IgD-negative memory B cell (primary cell): ENCODE results near the gene LRRC45. TPM values are rescaled to one million over a fixed set of nuclear protein-coding genes. Genes with fewer than 3 reads are reported as not detected.

Source experiments
- H3K27ac Mint-ChIP-seq, 3 donors: one replicate each; pipeline ENCODE4 v1.8.0; 2020 to 2022; ENCODE audit warnings: mild to moderate bottlenecking in 3 of 3, mixed read lengths in 3 of 3, moderate library complexity in 1 of 3
- H3K27me3 Mint-ChIP-seq: one replicate; pipeline ENCODE4 v1.8.0; 2021; ENCODE audit warnings: mixed read lengths
- H3K36me3 Mint-ChIP-seq: one replicate; pipeline ENCODE4 v1.8.0; 2020; ENCODE audit warnings: mild to moderate bottlenecking, mixed read lengths
- H3K4me1 Mint-ChIP-seq, 3 donors: one replicate each; pipeline ENCODE4 v1.8.0; 2020 to 2022; ENCODE audit warnings: mixed read lengths in 3 of 3, mild to moderate bottlenecking in 1 of 3
- H3K4me3 Mint-ChIP-seq, 4 donors: one replicate each; pipeline ENCODE4 v1.8.0; 2020 to 2022; ENCODE audit warnings: mild to moderate bottlenecking in 4 of 4, mixed read lengths in 4 of 4, moderate library complexity in 3 of 4
- H3K9me3 Mint-ChIP-seq, 3 donors: one replicate each; pipeline ENCODE4 v1.8.0; 2020 to 2021; ENCODE audit warnings: mixed read lengths in 3 of 3, mild to moderate bottlenecking in 1 of 3
- polyA plus RNA-seq: library from polyadenylated mRNA; unstranded; fragments of 300-500 nt; fragmentation: Illumina TruSeq; gene quantifications from one replicate; pipeline ENCODE4 v1.2.3, GENCODE V29; 2021

Gene LRRC45
- polyA plus RNA-seq, 1 donor from 2014 or later, result 5.3 TPM

DNA sequence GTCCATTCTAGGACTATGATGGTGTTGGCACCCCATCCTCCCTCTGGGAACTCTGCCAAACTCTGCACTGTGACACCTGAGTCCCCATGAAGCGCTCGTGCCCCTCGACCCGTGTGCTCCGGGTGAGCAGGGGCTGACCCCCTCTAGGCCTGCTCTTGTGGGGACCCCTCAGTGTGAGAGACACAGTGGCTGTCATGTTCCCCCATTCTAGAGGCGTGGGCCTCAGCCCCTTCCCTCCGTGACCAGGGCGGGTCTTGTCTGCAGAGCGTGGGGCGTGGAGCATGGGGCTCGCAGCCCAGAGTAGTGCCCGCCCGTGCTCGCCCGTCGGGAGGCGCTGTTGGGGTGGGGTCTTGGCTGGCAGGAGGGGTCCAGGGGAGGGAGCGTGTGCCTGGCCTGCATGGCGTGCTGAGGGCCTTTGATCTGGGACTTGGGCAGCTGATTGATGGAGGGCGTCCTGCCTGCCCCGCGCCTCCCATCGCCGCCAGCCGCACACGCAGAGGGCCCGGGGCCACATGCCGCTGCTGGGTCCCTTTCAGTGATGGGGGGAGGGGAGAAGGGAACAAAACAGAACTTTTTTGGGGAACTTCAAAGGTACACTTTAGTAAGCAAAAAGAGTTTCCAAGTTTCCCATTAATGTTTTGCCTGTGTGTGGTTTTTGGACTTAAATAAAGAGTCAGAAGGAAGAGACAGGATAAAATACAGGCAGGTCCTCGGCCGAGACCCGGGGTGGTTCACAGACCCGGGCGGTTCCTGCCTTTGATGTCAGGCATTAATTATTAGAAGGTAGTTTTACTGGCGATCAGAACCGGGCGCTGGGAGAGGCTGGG, 22.9 kb upstream of the LRRC45 start:
- Mint-ChIP-seq H3K4me1 (no peaks in the 10 kb centered on the region), H3K27me3 (no peaks in the 10 kb centered on the region), H3K9me3 (no peaks in the 10 kb centered on the region), H3K4me3 (no peak overlapping the region), H3K36me3 (no peaks in the 10 kb centered on the region), H3K27ac (no peak overlapping the region)

DNA sequence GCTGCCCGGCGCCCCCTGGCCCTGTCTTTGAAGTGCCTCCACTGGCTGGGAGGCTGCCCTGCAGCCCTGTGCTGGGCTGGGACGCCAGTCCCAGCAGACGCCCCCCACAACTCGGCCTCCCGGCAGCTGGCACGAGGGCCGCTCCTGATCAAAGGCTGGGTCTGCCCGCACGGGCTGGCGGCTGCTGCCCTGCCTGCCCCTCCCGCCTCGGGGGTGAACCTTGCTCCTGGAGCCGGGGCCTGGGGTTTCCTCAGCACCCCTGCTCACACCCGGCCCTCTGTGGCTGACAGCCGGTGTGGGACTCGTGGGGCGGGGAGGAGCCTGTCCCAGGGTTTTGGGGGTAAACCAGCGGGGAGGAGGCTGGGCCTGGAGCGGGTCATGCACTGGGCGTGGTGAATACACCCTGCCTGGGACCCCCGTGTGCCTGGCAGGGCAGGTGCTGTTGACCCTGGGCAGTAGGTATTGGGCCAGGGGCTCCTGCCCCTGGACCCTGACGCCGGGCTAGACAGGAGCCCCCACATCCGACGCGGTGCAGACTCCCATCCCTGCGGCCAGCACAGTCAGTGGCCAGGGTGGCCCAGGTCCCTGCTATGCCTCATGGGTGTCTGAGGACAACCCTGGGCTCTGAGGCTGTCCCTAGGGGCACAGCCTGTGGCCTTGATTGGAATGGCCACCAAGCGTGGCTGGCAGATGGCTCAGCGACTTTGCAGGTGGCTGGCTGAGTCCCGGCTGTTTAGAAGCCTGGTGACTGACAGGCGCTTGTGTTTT, 22.1 kb upstream of the LRRC45 start:
- Mint-ChIP-seq H3K4me1 (no peaks in the 10 kb centered on the region), H3K4me3 (no peak overlapping the region), H3K27ac (no peak overlapping the region), H3K36me3 (no peaks in the 10 kb centered on the region), H3K27me3 (no peaks in the 10 kb centered on the region), H3K9me3 (no peaks in the 10 kb centered on the region)

DNA sequence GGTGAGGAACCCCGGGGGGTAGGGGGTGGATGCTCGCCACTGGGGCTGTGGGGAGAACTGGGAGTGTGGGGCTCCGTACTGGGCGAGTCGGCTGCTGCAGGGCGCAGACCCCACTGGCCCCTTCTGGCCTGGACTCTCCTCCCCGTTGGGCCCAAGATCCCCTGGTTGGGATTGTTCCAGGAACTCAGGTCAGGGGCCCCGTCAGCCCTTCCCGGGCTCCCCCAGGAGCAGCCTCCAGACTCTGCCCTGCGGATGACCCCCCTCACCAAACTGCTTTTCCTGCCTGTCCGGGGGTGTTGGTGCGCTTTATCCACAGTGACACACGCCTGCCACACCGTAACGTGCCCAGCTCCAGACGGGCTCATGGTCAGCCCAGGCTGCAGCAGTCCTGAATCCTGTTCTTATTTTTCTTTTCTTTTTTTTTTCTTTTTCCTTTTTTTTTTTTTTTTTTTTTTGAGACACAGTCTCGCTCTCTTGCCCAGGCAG, 21.5 kb upstream of the LRRC45 start:
- Mint-ChIP-seq H3K4me3 (no peak overlapping the region), H3K36me3 (no peaks in the 10 kb centered on the region), H3K9me3 (no peaks in the 10 kb centered on the region), H3K27me3 (no peaks in the 10 kb centered on the region), H3K4me1 (no peaks in the 10 kb centered on the region), H3K27ac (no peak overlapping the region)

DNA sequence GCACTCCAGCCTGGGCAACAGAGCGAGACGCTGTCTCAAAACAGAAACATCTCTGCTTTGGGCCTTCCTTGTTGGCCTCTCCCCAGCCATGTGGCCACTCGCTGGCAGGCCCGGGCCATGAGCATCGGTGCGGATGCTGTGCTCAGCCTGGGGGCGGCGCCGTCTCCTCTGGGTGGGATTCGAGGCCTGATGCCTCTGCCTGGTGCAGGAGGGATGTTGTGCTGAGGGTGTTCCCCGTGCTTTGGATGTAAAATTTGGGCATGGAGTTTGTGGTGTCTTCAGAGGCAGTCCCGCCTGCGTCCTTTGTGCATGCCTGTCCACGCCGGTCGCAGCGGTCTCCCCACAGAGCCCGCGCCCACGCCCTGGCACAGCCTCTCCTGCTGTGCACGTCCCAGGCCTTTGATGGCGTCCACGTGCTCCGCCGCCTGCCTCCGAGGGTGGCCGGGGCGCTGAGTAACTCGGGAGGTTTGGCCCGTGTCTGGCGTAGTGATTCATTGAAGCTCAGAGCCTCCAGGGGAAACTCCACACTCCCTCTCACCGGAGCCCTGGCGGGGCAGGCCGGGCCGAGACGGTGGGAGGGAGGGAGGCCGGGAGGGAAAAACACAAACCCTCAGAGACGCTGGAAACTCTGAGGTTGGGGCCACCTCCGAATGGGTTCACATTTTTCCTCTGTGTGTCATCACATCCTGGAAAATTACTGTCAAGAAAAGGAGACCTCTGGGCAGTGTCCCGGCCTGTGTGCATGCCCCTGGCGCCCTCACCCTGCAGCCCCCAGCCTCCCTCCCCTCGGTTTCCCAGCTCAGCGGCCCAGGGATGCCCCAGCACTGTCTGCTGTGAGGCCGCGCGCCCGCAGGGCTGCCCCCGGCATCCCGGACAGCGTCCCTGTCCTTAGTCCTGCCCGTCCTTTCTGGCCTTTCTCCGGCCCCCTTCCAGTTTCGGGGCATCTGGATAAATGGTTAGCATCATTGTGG, 19.4 kb upstream of the LRRC45 start:
- Mint-ChIP-seq H3K36me3 (no peaks in the 10 kb centered on the region), H3K9me3 (no peaks in the 10 kb centered on the region), H3K27me3 (no peaks in the 10 kb centered on the region), H3K27ac (no peak overlapping the region), H3K4me1 (no peaks in the 10 kb centered on the region), H3K4me3 (no peak overlapping the region)

DNA sequence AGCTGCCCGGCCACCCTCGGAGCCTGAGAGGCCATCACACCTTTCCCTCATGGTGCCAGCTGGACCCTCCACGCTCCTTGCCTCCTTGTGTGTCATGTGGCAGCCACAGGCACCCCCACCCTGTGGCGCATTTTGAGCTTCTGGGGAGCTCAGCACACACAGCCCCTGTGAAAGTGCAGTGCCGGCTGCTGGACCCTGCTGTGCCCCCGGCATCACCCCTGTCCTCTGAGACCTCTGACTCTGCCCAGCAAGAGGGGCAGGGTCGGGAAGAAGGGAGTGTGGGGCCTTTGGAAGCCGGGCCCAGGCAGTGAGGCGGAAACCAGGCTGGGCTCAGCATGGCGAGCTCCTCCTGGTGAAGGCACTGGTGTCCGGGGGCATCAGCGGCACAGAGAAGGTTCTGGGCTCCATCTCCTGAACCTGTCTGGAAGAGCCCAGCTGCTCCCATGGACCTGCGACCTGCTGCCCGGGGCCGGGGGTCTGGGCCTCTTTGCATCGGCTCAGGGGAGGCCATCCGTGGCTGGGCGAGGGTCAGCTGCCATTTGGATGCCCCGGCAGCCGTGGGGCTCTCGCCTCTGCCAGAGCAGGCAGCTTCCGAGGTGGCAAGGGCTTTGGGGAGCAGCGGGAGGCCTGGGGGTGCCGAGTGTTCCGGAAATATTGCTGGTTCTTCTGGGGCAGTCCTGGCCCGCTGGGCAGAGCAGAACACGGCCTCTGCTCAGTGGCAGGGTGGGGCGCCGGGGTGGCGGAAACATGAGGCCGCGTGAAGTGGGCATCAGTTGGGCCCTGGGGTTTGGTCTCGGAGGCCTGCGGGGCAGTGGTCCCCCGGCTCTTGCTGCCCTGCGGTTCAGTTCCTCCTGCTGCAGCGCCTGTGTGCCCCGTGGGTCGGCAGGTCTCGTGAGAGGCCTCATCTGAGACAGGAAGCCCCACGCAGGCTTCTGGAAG, 18.3 kb upstream of the LRRC45 start:
- H3K27ac Mint-ChIP-seq, result no peak overlapping the region
- no peak overlapping the region for H3K4me3 Mint-ChIP-seq
- no peaks in the 10 kb centered on the region for H3K36me3 Mint-ChIP-seq
- no peaks in the 10 kb centered on the region for H3K4me1 Mint-ChIP-seq
- H3K27me3 Mint-ChIP-seq, result no peaks in the 10 kb centered on the region
- no peaks in the 10 kb centered on the region for H3K9me3 Mint-ChIP-seq

DNA sequence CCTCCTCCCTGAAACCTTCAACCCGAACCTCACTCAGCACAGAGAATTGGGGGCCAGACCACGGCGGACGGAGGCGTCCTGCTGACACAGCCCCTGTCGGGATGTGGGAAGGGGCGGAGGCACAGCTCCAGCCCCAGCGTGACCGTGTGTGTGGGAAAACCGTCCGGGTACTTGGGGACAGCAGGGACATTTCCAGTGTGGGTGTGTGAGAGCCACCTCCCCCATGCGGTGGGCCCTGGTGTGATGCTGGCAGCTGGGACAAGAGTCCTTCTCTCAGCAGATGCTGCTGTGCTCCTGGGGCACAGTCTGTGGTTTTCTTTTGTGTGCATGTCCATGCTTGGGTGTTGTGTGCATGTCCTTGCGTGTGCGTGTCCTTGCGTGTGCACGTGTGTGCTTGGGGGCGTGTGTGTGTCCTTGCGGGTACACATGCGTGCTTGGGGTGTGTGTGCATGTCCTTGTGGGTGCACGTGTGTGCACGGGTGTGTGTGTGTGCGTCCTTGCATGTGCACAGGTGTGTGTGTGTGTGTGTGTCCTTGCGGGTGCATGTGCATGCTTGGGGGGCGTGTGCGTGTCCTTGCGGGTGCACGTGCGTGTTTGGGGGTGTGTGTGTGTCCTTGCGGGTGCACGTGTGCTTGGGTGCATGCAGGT, 17.3 kb upstream of the LRRC45 start:
- H3K9me3 Mint-ChIP-seq, result no peaks in the 10 kb centered on the region
- H3K27me3 Mint-ChIP-seq, result no peaks in the 10 kb centered on the region
- H3K27ac Mint-ChIP-seq, result no peak overlapping the region
- no peak overlapping the region for H3K4me3 Mint-ChIP-seq
- H3K36me3 Mint-ChIP-seq, result no peaks in the 10 kb centered on the region
- no peaks in the 10 kb centered on the region for H3K4me1 Mint-ChIP-seq

DNA sequence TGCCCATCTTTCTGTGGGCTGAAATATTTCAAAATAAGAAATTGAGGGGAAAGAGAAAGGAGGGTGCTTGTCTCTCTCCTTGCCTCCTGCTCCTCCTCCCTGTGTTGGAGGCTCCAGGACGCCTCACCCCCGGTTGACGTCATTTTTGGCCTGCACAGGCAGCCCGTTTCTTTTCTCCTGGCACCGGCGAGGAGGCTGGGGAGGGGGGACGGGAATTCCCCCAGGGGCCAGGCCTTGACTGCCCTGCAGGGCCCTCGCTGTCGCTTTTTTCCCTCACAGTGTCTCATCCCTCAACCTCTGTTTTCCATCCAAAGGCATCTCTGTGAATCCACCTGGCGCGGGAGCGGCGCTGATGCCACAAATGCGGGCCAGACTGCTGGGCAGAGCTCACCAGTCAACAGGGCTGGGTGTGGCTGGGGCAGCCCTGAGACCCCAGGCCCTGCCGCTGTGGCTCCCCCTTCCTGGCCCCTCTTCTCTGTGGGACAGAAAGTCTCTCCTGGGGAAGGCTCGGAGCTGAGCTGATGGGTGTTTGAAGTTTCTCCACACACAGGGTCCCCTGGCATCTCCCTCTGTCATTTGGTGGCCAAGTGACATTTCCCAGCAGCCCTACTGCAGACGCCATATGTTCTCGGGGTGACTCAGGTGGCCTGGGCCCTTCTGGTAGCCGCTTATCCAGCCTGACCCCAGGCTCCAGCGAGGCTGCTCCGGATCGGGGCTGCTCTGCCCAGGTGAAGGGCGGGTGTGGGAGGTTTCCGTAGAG, 16.5 kb upstream of the LRRC45 start:
- Mint-ChIP-seq H3K9me3 (no peaks in the 10 kb centered on the region), H3K36me3 (no peaks in the 10 kb centered on the region), H3K4me1 (no peaks in the 10 kb centered on the region), H3K27ac (no peak overlapping the region), H3K4me3 (no peak overlapping the region), H3K27me3 (no peaks in the 10 kb centered on the region)

DNA sequence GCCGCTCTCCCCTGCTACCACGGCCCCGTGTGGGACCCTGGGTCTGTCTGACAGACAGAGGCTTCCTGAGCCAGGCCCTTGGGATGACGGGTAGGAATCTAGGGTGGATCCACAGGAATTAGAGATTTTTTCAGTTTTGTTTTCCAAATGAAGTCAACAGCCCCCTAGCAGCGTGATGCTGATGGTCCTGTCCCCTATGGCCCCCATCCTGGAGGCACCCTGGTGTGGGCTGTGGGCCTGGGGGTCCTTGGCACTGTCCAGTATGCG, 15.9 kb upstream of the LRRC45 start:
- Mint-ChIP-seq H3K4me1 (no peaks in the 10 kb centered on the region), H3K36me3 (no peaks in the 10 kb centered on the region), H3K9me3 (no peaks in the 10 kb centered on the region), H3K27ac (no peak overlapping the region), H3K4me3 (no peak overlapping the region), H3K27me3 (no peaks in the 10 kb centered on the region)

DNA sequence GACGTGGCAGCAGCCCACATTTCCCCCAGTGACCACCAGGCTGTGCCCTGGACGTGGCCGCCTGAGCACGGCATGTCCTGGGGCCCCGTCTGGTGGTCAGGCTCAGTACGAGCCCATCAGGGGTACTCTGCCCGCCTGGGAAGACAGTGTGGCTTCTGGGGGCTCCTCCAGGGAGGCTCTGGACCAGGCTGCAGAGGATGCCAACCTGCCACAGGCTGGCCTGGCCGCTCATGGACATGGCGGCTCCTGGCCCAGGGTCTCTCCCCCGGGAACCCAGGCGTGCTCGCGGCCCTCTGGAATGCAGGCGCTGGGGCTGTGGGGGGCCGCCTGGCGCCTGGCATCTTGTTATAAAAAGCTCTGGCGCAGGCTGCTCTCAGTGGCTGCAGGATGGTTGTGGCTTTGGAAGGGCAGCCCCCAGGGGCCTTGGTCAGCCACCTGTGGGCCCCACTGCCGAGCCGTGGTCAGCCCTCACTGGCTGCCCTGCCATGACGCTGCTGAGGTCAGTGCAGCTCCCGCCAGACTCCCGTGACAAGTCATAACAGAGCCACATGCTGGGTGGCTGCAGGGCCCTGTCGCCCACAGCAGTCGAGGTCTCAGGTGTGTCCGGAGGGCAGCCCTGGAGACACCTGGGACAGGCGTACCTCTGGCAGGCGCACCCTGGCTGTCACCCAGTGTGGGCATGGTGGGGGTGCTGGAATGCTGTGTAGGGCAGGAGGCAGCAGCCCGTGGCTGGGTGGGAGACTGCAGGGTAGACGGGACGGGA, 15.4 kb upstream of the LRRC45 start:
- no peaks in the 10 kb centered on the region for H3K9me3 Mint-ChIP-seq
- no peaks in the 10 kb centered on the region for H3K27me3 Mint-ChIP-seq
- no peak overlapping the region for H3K4me3 Mint-ChIP-seq
- H3K36me3 Mint-ChIP-seq, result no peaks in the 10 kb centered on the region
- no peaks in the 10 kb centered on the region for H3K4me1 Mint-ChIP-seq
- H3K27ac Mint-ChIP-seq, result no peak overlapping the region

DNA sequence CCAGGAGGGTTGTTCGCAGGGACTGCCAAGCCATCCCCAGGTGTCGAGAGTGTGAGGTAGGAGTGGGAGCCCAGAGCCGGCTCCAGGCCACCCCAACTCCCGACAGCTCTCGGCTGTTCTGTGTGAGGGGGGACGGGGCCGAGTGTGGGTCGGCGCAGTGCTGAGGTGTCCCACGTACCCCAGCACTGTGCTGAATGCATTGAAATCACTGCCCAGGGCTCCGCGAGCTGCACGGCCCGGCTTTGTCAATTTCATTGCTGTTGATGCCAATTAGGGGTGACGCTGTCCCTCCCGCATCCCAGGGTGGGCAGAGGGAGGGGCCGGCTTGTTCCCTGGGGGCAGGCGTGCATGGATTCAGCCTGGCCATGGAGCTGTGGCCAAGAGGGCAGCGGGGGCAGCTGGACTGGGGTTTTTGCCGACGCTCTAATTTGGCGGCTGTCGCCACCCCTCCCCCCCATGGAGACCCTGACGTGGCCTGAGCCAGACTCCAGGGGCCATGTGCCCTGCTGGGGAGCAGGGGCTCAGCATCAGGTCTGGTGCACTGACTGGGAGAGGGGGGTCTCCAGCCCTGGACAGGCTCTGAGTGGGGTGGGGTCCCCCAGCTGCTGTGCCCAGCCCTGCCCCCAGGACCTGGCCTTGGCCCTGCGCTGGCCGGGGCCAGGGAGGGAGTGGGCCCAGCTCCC, 14.7 kb upstream of the LRRC45 start:
- no peaks in the 10 kb centered on the region for H3K4me1 Mint-ChIP-seq
- no peaks in the 10 kb centered on the region for H3K9me3 Mint-ChIP-seq
- H3K36me3 Mint-ChIP-seq, result no peaks in the 10 kb centered on the region
- H3K27me3 Mint-ChIP-seq, result no peaks in the 10 kb centered on the region
- no peak overlapping the region for H3K27ac Mint-ChIP-seq
- no peak overlapping the region for H3K4me3 Mint-ChIP-seq

DNA sequence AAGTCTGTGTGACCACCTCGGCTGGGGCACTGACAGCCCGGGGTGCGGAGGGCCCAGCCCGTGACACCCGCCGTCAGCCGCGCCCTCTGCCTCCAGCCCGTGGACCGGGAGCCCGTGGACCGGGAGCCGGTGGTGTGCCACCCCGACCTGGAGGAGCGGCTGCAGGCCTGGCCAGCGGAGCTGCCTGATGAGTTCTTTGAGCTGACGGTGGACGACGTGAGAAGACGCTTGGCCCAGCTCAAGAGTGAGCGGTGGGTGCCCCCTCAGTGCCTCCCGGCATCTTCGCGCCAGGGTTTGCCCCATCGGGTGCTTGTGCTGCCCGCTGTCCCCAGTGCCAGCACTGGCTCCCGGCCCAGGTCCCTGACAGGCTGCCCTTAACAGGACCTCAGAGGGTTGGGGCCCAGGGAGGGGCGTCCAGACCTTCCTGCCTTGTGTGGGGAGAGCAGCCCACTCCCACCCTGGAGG, 14.1 kb upstream of the LRRC45 start:
- H3K27ac Mint-ChIP-seq, result no peak overlapping the region
- no peaks in the 10 kb centered on the region for H3K36me3 Mint-ChIP-seq
- H3K9me3 Mint-ChIP-seq, result no peaks in the 10 kb centered on the region
- no peaks in the 10 kb centered on the region for H3K4me1 Mint-ChIP-seq
- H3K4me3 Mint-ChIP-seq, result no peak overlapping the region
- no peaks in the 10 kb centered on the region for H3K27me3 Mint-ChIP-seq

DNA sequence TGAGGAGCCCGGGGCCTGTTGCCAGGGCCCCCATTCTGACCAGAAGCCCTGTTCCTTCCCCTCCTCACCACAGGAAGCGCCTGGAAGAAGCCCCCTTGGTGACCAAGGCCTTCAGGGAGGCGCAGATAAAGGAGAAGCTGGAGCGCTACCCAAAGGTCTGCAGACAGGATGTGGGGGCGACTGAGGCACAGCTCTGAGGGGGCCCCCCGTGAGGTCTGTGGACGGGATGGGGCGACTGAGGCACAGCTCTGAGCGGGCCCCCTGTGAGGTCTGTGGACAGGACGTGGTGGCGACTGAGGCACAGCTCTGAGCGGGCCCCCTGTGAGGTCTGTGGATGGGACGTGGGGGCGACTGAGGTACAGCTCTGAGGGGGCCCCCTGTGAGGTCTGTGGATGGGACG, 13.7 kb upstream of the LRRC45 start:
- Mint-ChIP-seq H3K4me1 (no peaks in the 10 kb centered on the region), H3K36me3 (no peaks in the 10 kb centered on the region), H3K27ac (no peak overlapping the region), H3K4me3 (no peak overlapping the region), H3K27me3 (no peaks in the 10 kb centered on the region), H3K9me3 (no peaks in the 10 kb centered on the region)
